Stomach (tissue), 9 donors: ENCODE measurements around the gene LSM4. TPM values are rescaled to one million over a fixed set of nuclear protein-coding genes. Genes with fewer than 3 reads are reported as not detected.
A peak's percentile ranks its signal among the peaks of the same experiment; 100 is the strongest.

ENCODE experiments used
- DNase-seq, 2 donors: peaks; one replicate each; pipeline versions ENCODE4 v3.0.0 to v3.0.0-alpha.2; 2013 to 2019
- H3K27ac ChIP-seq, 5 donors: fragments of 200-600 bp in 4 of 5; sonication (generic) in 4 of 5; one replicate each; pipeline ENCODE4 v1.5.1; 2013 to 2019; ENCODE audit warnings: mild to moderate bottlenecking in 1 of 5, moderate library complexity in 1 of 5
- H3K27me3 ChIP-seq, 3 donors: fragments of 200-600 bp; sonication (generic); one replicate each; pipeline ENCODE4 v1.5.1; 2017 to 2019; ENCODE audit warnings: mixed run types in 1 of 3
- H3K36me3 ChIP-seq, 4 donors: fragments of 200-600 bp; sonication (generic); 1 replicate in 3 of 4; 2 replicates in 1 of 4; pipeline ENCODE4 v1.5.1; 2016 to 2019
- H3K4me1 ChIP-seq, 4 donors: fragments of 200-600 bp; sonication (generic); one replicate each; pipeline ENCODE4 v1.5.1; 2016 to 2019
- H3K4me3 ChIP-seq, 4 donors: fragments of 200-600 bp; sonication (generic) in 3 of 4; one replicate each; pipeline ENCODE4 v1.5.1; 2016 to 2019; ENCODE audit warnings: mild to moderate bottlenecking in 1 of 4
- H3K9me3 ChIP-seq, 4 donors: fragments of 200-600 bp; sonication (generic); one replicate each; pipeline ENCODE4 v1.5.1; 2016 to 2019
- EP300 ChIP-seq: sonication (generic); formaldehyde crosslinking; IDR thresholded peaks from one replicate; pipeline ENCODE4 v1.6.1; 2017; ENCODE audit warnings: antibody characterized with exemption
- POLR2A ChIP-seq, 4 donors: fragments of 450-650 bp; IDR thresholded peaks; one replicate each; pipeline ENCODE4 v1.6.1; 2016; ENCODE audit warnings: antibody characterized with exemption in 4 of 4, control low read depth in 2 of 4, mild to moderate bottlenecking in 1 of 4, moderate library complexity in 1 of 4
- POLR2AphosphoS5 ChIP-seq, 3 donors: sonication (generic); formaldehyde crosslinking; IDR thresholded peaks; one replicate each; pipeline ENCODE4 v1.6.1; 2016; ENCODE audit warnings: antibody characterized with exemption in 3 of 3
- WGBS, 5 donors: extraction: QIAGEN DNeasy Blood & Tissue Kit in 3 of 5; methylation state at CpG; one replicate each; pipeline versions ENCODE4 v1.1.5 to v1.1.7; 2013 to 2018; 5-methylcytosine and 5-hydroxymethylcytosine counted together
- intact Hi-C: fragments of 100-400 bp; cut with DNase I; formaldehyde crosslinking; loops from one replicate; pipeline ENCODE4 v1.15.1; 2023; ENCODE audit warnings: low total_unique reads
- polyA plus RNA-seq, 3 donors: library from polyadenylated mRNA; stranded (reverse); fragments of 200-250 nt; gene quantifications; one replicate each; pipeline ENCODE4 v1.2.3, GENCODE V29; 2013
- total RNA-seq, 5 donors: library from RNA; depleted of rRNA; stranded (reverse); fragments of >200 nt; gene quantifications; one replicate each; pipeline versions ENCODE4 v1.1.0 to v1.2.3, GENCODE V29; 2014 to 2016
- TF ChIP-seq, protein P1 (sequence below), 7 experiments: fragments of 450-650 bp in 4 of 7; fragments of 200-600 bp in 3 of 7; sonication (generic) in 3 of 7; IDR thresholded peaks; one replicate each; pipeline ENCODE4 v1.5.1; 2016 to 2019; ENCODE audit warnings: antibody characterized with exemption in 7 of 7, control low read depth in 2 of 7, mild to moderate bottlenecking in 1 of 7
- donor health status: healthy with polysubstance abuse.
- donor health status: Bipolar disorder and iron deficiency.
- donor health status: healthy.

Gene LSM4
- total and polyA plus RNA-seq, 8 donors, result 24.1 to 185 (median 139) TPM

DNA sequence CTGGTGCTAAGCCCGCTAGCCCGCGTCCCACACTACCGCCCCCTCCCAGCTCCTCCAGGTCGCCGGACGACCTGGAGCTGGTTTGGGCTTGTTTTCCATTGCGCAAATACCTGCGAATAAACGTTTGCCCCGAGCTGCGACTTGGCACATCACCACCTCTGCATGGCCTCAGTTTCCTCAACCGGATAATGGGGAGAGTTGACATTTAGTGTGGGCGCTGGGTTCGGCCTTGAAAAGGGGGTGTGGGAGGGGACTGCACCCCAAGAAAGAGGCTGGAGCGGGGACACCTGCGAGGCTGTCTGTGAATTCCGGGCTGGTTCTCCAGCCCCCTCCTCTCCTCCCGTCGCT is 30.4 kb downstream of the LSM4 start:
- Histone ChIP-seq H3K27me3 (no peaks in the 10 kb centered on the region), H3K36me3 (no peaks in the 10 kb centered on the region), H3K27ac (peak overlapping the region; percentile 94 to 100 (median 96)), H3K4me3 (peak overlapping the region; percentile 46 to 70 (median 61)), H3K4me1 (peaks cover 24 to 52% (median 37%) of the 10 kb centered on the region in 4 donors), H3K9me3 (no peaks in the 10 kb centered on the region)
- intact Hi-C loops, result no loop called here
- no peak for DNase-seq
- WGBS, 5 donors, result 0 to 1% (median 0%) methylated on average over 16 to 20 of the region's 20 CpGs
- TF ChIP-seq EP300, result no peak
- TF ChIP-seq POLR2A (IDR thresholded peaks at IDR 0.05), result no peak
- no peak for TF ChIP-seq POLR2AphosphoS5 (IDR thresholded peaks at IDR 0.05)
- TF ChIP-seq, protein P1, sequence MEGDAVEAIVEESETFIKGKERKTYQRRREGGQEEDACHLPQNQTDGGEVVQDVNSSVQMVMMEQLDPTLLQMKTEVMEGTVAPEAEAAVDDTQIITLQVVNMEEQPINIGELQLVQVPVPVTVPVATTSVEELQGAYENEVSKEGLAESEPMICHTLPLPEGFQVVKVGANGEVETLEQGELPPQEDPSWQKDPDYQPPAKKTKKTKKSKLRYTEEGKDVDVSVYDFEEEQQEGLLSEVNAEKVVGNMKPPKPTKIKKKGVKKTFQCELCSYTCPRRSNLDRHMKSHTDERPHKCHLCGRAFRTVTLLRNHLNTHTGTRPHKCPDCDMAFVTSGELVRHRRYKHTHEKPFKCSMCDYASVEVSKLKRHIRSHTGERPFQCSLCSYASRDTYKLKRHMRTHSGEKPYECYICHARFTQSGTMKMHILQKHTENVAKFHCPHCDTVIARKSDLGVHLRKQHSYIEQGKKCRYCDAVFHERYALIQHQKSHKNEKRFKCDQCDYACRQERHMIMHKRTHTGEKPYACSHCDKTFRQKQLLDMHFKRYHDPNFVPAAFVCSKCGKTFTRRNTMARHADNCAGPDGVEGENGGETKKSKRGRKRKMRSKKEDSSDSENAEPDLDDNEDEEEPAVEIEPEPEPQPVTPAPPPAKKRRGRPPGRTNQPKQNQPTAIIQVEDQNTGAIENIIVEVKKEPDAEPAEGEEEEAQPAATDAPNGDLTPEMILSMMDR (IDR thresholded peaks at IDR 0.05), result no peak

GRCh38 chr19:18291590-18292461 is 31.1 kb downstream of the LSM4 start:
- TF ChIP-seq, protein P1 (IDR thresholded peaks at IDR 0.05), result no peak
- TF ChIP-seq POLR2AphosphoS5 (IDR thresholded peaks at IDR 0.05), result peak; percentile 83 to 85 (median 84)
- TF ChIP-seq POLR2A (IDR thresholded peaks at IDR 0.05), result peak in 2 of 4 donors; percentile 26 to 57
- Histone ChIP-seq H3K4me1 (peaks cover 24 to 52% (median 39%) of the 10 kb centered on the region in 4 donors), H3K27ac (peak overlapping the region; percentile 94 to 100 (median 96)), H3K27me3 (no peaks in the 10 kb centered on the region), H3K4me3 (peak overlapping the region; percentile 46 to 70 (median 61)), H3K9me3 (no peaks in the 10 kb centered on the region), H3K36me3 (no peaks in the 10 kb centered on the region)
- WGBS, 5 donors, result 0 to 2% (median 1%) methylated on average over 21 to 75 of the region's 75 CpGs
- intact Hi-C loops, result no loop called here
- peak; percentile 82 to 96 for DNase-seq

- Histone ChIP-seq H3K4me1 (peaks cover 24 to 52% (median 39%) of the 10 kb centered on the region in 4 donors), H3K36me3 (no peaks in the 10 kb centered on the region), H3K9me3 (no peaks in the 10 kb centered on the region), H3K4me3 (peak overlapping the region; percentile 46 to 70 (median 61)), H3K27me3 (no peaks in the 10 kb centered on the region), H3K27ac (peak overlapping the region; percentile 94 to 100 (median 96))
- TF ChIP-seq EP300 (no peak), POLR2AphosphoS5 (IDR thresholded peaks at IDR 0.05) (no peak), POLR2A (IDR thresholded peaks at IDR 0.05) (no peak)
- TF ChIP-seq, protein P1 (IDR thresholded peaks at IDR 0.05), result no peak
- intact Hi-C loops, result no loop called here
- DNase-seq, result peak in 1 of 2 donors; percentile 63
- WGBS, 5 donors, result 34 to 52% (median 45%) methylated on average over 20 to 21 of the region's 21 CpGs
Measured at GRCh38 chr19:18291019-18291524, 31.8 kb downstream of the LSM4 start.

DNA sequence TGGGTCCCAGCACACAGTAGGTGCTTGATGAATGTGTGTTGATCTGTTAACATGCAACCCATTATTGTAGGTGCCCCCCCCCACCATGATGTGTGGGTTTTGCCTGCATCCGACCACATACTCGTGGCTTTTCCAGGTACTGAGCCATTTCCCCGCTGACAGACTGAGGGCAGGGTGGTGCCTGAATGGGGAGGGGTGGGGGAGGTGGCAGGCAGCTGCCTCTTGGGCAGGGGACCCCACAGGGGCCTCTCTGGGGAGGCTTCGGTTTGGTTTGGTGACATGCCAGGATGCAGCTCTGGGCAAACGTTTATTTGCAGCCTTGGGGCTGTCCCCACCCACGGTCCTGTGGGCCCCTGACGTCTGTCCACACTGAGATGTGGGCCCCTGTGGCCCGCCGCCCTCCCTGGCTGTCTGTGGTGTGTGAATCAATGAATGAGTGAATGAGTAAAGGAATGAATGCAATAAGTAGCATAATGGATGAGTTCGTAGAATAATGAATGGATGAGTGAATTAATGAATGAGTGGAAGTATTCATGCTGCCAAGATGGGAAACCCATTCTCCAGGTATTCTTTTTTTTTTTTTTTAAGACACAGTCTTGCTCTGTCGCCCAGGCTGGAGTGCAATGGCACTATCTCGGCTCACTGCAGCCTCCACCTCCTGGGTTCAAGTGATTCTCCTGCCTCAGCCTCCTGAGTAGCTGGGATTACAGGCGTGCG is 32.4 kb downstream of the LSM4 start:
- TF ChIP-seq, protein P1 (IDR thresholded peaks at IDR 0.05), result no peak
- no peak for TF ChIP-seq POLR2AphosphoS5 (IDR thresholded peaks at IDR 0.05)
- no peak for TF ChIP-seq EP300
- no peak for TF ChIP-seq POLR2A (IDR thresholded peaks at IDR 0.05)
- Histone ChIP-seq H3K27ac (peak overlapping the region; percentile 94 to 100 (median 96)), H3K9me3 (no peaks in the 10 kb centered on the region), H3K27me3 (no peaks in the 10 kb centered on the region), H3K36me3 (no peaks in the 10 kb centered on the region), H3K4me1 (peaks cover 24 to 53% (median 39%) of the 10 kb centered on the region in 4 donors), H3K4me3 (peak overlapping the region in 1 of 4 donors; percentile 64)
- intact Hi-C loops, result no loop called here
- WGBS, 5 donors, result 31 to 35% (median 34%) methylated on average over 14 of the region's 14 CpGs
- peak; percentile 40 to 75 for DNase-seq
